ENCODE results near the gene LAMTOR1. TPM values are rescaled to one million over a fixed set of nuclear protein-coding genes. Genes with fewer than 3 reads are reported as not detected.

The LAMTOR1 gene
- total and polyA plus RNA-seq, 2 of the 8 experiments (the other 6 are each of a cell fraction or from before 2014, with no cell fraction given): 82.1 to 160 TPM

GRCh38 chr11:72061739-72062396 is 41.2 kb downstream of the LAMTOR1 start (continued):
- TF ChIP-seq CHD7 (IDR thresholded peaks at IDR 0.05; ENCODE audit: insufficient replicate concordance, low read length): no peak
- TF ChIP-seq KDM4A (IDR thresholded peaks at IDR 0.05; ENCODE audit: low read depth, low read length, severe bottlenecking): no peak
- no peak for TF ChIP-seq SRF (IDR thresholded peaks at IDR 0.05; ENCODE audit: low read depth, low read length)
- TF ChIP-seq CBX5 (IDR thresholded peaks at IDR 0.05; ENCODE audit: low read depth, low read length): no peak
- TF ChIP-seq ATF3 (IDR thresholded peaks at IDR 0.05; ENCODE audit: insufficient read depth, low read depth, low read length): no peak
- no peak for TF ChIP-seq SP2 (IDR thresholded peaks at IDR 0.05; ENCODE audit: low read length)
- TF ChIP-seq FOSL1 (IDR thresholded peaks at IDR 0.05; ENCODE audit: insufficient read depth, low read depth, low read length): no peak
- TF ChIP-seq SUZ12 (IDR thresholded peaks at IDR 0.05; ENCODE audit: low read length): no peak
